Fibroblast of upper back skin (primary cell): ENCODE data around the gene COPG1.
"Not testable (repeated sequence)": the region's sequence is repeated elsewhere in the genome, so short reads cannot be mapped to it uniquely, and the experiment has no call there.

Source experiments
- DNase-seq: peaks from one replicate; pipeline ENCODE4 v3.0.0-alpha.2; 2013

Gene COPG1

GRCh38 chr3:129240436-129240835 lies 9.0 kb upstream of the COPG1 start:
- DNase-seq: peak; percentile 36

DNA sequence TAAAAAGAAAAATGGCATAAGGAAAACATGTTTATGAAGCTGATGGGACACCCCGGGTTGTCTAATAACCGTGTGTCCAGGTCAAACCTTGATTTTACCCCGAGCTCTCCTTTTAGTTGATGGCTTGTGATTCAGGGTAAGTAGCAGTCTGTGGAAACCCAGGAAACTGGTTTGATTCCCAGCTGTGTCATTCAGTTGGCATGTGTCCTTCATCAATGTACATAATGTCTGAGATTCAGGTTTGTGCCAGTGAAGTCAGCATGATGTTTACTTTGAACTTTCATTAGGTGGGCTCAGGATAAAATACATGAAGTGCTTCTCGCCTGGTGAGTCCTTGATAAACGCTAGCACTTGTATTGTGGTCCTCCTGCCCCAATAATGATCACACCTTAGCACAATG lies 4.3 kb upstream of the COPG1 start:
- DNase-seq: no peak

DNA sequence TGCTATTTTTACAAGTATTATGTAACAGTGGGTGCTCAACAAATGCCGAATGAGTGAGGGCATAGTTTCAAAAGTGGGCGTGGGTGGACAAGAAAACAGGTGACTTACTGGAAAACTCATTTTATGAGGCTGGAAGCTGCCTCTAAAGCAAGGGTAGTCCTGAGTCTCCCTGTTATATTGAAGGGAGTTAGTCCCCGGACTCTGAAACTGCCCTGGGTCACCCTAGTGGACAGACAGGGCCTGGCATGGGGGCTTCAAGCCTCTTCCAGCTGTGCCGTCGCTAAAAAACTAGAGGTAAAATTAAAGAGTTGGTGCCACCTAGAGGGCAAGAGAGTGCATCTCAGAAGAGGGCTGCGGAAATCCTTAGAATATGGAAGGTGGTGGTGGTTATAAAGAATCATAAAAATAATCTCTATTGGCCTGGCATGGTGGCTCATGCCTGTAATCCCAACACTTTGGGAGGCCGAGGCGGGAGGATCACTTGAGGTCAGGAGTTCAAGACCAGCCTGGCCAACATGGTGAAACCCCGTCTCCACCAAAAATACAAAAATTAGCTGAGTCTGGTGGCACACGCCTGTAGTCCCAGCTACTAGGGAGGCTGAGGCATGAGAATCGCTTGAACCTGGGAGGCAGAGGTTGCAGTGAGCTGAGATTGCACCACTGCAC lies 3.6 kb upstream of the COPG1 start:
- peak; percentile 88 for DNase-seq

DNA sequence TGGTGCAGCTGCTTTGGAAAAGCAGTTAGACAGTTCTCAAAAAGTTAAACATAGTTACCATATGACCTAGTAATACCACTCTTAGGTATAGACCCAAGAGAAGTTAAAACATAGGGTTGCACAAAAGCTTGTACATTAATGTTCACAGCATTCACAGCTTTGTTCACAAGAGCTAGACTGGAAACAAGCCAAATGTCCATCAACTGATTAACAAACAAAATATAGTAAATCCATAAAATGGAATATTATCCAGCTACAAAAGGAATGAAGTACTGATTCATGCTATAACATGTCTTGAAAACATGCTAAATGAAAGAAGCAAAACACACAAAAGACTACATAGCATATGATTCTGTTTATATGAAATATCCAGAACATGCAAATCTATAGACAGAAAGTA lies 2.8 kb upstream of the COPG1 start:
- no peak for DNase-seq

GRCh38 chr3:129248286-129248979 lies 973 bp upstream of the COPG1 start:
- no peak for DNase-seq

- no peak for DNase-seq
Measured at GRCh38 chr3:129252748-129253147, 3.3 kb downstream of the COPG1 start.

- no peak for DNase-seq
Measured at GRCh38 chr3:129254536-129255230, 5.3 kb downstream of the COPG1 start.

DNA sequence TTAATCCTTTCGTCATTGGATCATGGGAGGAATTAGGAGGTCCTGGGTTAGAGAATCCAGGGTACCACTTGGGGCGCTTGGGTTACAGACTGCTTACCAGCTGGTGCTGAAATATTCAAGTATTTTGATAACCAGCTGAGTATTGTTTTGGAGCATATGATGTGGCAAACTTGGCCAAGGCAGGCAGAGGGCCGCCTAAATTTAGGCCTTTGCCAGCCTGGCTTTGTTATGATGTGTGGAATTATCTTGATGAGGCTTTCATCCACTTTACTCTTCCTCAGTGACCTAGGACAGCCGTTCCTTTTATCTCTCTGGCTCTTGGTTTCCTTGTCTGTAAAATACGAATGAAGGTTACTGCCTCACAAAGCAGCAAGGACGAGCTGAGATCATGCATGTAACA lies 6.9 kb downstream of the COPG1 start:
- DNase-seq: no peak

- no peak for DNase-seq
Measured at GRCh38 chr3:129257609-129258008, 8.2 kb downstream of the COPG1 start.

GRCh38 chr3:129259612-129260477 lies 10.4 kb downstream of the COPG1 start:
- no peak for DNase-seq

GRCh38 chr3:129260606-129261005 lies 11.2 kb downstream of the COPG1 start:
- DNase-seq: no peak

DNA sequence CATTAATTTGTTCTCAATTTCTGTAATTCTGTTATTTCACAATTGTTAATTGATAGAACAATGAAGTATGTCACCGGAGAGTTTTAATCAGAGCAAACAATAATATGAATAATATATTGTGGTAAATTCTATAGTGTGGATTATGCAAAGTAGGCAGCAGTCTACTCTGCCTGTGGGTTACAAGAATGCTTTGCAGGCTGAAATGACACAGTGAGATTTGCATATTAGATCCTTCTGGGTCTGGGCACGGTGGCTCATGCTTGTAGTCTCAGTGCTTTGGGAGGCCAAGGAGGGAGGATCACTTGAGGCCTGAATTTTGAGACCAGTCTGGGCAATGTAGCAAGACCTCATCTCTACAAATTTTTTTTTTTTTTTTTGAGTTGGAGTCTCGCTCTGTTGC lies 12.5 kb downstream of the COPG1 start:
- no peak for DNase-seq

- DNase-seq: no peak
Measured at GRCh38 chr3:129263161-129263910, 13.9 kb downstream of the COPG1 start.

- DNase-seq: not testable (repeated sequence)
Measured at GRCh38 chr3:129264994-129265393, 15.6 kb downstream of the COPG1 start.

GRCh38 chr3:129266651-129267050 lies 17.2 kb downstream of the COPG1 start:
- DNase-seq: no peak

GRCh38 chr3:129268396-129268795 lies 19.0 kb downstream of the COPG1 start:
- no peak for DNase-seq

DNA sequence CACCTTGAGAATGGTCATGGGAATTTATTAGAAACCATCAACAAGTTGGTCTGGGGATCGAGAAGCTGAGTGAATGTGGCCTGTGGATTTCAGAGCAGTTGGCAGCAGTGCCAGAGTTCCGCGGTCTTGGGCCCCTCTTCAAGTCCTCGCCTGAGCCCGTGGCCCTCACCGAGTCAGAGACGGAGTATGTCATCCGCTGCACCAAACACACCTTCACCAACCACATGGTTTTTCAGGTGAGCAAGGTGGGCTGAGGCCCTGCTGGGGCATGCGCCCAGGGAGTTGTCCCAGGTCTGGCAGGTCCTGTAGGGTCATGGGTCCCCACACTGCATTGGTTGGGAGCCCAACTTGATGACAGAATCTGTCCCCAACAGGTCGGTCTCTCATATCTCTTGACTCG lies 22.3 kb downstream of the COPG1 start:
- no peak for DNase-seq

DNA sequence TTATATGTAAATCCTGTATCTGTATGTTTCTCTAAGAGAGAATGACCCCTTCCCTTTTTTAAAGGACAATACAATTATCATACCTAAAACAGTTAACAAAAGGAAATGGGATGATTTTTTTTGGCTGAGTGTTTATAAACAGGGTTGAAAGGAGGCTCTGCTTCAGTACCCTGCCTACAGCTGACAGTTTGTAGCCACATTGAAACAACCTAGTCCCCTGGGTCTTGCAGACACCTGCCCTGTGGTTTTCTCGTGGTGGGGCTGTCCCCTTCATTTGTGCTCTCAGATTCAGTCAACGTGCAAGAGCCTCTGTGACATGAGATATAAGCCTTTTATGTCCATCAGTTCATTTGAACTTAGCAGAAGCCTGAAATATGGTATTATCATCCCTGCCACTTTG lies 27.0 kb downstream of the COPG1 start:
- no peak for DNase-seq

DNA sequence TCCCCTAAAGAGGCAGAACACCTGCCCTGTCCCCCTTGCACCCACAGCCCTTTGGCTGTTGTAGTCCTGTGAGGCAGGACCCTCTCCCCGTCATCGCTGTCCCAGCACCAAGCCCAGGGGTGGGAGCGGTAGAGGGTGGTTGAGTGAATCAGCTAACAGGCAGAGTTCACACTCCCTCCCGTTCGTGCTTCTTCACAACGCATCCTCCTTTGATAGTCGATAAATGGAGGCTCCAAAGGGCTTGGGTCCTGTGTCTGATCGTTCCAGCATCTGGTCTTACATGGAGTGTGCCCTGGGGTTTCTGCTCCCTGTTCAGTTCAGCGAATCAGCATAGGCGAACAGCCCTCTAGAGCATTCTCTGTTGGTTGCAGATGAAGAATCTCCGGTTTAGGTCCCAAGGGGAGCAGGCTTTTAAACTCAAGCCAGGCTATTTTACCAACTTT lies 28.4 kb downstream of the COPG1 start:
- DNase-seq: peak; percentile 25

GRCh38 chr3:129278439-129278965 lies 29.1 kb downstream of the COPG1 start, which contains the start of gene HMCES:
HMCES (plus strand) TSS chr3:129278870; CDS start chr3:129279733, 863 bp downstream.
- DNase-seq: peak; percentile 82

- peak; percentile 53 for DNase-seq
Measured at GRCh38 chr3:129278966-129279906, 29.8 kb downstream of the COPG1 start.
